Stimulated activated CD8-positive, alpha-beta memory T cell treated with anti-CD3 and anti-CD28 coated beads, Interleukin-2, amount 100 ng/mL, for 1 hour (primary cell): ENCODE measurements around the gene GIPR.
"Not testable (repeated sequence)": the region's sequence is repeated elsewhere in the genome, so short reads cannot be mapped to it uniquely, and the experiment has no call there.

Experiments
- DNase-seq, 2 donors: peaks; one replicate each; pipeline ENCODE4 v3.0.0-alpha.2; 2020; ENCODE audit warnings: low read depth in 2 of 2

Gene GIPR, protein sequence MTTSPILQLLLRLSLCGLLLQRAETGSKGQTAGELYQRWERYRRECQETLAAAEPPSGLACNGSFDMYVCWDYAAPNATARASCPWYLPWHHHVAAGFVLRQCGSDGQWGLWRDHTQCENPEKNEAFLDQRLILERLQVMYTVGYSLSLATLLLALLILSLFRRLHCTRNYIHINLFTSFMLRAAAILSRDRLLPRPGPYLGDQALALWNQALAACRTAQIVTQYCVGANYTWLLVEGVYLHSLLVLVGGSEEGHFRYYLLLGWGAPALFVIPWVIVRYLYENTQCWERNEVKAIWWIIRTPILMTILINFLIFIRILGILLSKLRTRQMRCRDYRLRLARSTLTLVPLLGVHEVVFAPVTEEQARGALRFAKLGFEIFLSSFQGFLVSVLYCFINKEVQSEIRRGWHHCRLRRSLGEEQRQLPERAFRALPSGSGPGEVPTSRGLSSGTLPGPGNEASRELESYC

GRCh38 chr19:45667620-45668341, at the start of gene GIPR:
Gene GIPR (plus strand): TSS chr19:45668221. CDS start chr19:45669521, 1,300 bp downstream.
- DNase-seq, result no peak

- no peak for DNase-seq
Measured at GRCh38 chr19:45621389-45621788, 46.6 kb upstream of the GIPR start.

- DNase-seq, result no peak
Measured at GRCh38 chr19:45621976-45622503, 46.0 kb upstream of the GIPR start.

DNA sequence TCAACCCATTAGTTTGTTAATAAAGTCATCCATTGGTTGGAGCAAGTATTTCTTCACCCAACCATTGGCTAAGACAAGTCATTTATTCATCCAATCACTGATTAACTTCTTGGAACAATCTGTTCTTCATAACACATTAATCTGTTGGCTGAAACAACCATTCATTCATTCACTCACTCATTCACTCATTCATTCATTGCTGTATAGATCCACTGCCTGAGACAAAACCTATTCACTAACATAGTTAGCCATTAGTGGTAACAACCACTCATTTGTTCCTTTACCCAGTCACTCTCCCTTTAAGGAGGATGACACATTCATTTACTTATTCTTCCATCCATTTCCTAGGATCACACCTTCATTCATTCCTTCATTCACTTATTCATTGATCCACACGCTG, 44.0 kb upstream of the GIPR start:
- no peak for DNase-seq

GRCh38 chr19:45628219-45628618, 39.8 kb upstream of the GIPR start:
- not testable (repeated sequence) for DNase-seq

GRCh38 chr19:45629704-45630103, 38.3 kb upstream of the GIPR start:
- DNase-seq, result no peak

DNA sequence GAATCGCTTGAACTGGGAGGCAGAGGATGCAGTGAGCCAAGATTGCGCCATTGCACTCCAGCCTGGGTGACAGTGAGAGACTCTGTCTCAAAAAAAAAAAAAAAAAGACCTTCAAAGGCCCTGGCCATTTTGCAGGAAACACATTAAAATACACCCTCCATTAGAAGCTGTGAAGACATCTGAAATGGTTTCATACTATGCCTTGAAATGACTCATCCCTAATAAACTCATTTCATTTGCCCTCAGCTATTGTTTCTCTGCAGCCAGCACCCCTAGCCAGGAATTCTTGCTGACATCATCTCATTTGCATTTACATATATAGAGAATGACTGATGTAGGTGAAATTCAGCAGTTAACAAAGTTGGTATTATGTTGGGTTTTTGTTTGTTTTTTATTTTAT, 37.6 kb upstream of the GIPR start:
- no peak for DNase-seq

DNA sequence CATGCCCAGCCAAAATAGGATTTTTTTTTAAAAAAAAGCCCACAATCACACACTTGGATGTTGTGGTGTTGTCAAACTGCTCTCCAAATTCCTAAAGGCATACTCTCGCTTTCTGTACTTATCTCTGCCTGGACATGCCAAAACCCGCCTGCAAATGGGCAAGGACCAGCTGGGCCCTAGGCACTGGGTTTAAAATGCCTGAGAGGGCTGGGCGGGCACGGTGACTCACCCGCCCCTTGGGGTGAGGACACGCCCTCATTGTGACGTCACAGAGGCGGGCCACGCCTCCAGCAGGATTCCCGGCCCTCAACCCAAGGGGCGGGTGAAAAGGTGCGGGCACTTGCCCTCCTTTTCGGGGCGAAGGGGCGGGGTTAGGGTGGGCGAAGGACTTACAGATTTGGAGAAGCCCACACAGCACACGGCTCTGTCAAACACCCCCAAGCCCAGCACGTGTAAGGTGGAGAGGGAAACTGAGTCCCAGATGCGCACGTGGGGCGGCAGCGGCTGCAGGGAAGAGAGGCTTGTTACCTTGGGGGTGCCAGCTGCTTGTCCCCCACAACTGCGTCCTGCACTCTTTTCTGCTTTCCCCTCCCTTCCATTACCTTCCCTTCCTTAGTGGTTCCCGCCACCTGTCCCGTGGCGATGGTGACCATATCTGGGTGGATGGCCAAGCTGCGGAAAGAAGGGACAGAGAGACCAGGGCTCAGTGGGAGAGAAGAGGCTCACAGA, 35.4 kb upstream of the GIPR start:
- no peak for DNase-seq

- DNase-seq, result no peak
Measured at GRCh38 chr19:45636275-45636674, 31.7 kb upstream of the GIPR start.

GRCh38 chr19:45636902-45637301, 31.1 kb upstream of the GIPR start:
- no peak for DNase-seq

DNA sequence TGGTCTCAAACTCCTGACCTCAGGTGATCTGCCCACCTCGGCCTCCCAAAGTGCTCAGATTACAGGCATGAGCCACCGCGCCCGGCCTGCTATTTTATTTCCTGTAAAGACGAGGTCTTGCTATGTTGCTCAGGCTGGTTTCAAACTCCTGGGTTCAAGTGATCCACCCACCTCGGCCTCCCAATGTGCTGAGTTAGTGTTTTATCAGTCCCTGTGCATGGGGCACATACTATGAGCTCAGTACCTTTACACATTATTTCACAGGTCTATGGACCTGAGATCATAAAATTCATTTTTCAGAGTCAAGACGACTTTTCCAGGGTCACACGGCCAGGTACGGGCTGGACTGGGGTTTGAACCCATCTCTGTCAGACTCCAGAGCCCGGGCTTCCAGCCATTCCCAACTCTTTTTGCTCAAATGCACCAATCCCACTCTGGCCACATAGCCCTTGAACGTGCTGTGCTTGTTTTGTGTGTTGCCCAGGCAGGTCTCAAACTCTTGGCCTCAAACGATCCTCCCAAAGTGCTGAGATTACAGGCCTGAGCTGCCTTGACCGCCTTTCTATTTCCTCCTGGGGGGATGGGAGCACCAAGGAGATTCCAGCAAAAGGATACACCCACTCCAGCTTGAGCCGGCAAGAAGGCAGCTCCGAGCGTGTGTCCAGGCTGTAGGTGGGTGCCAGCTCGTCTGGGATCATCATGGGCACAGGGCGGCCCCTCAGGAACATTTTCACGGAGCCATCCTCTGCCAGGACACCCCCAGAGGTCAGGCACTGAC, 29.9 kb upstream of the GIPR start:
- DNase-seq, result no peak

GRCh38 chr19:45638930-45639729, 28.9 kb upstream of the GIPR start, which contains the start of gene EML2:
Gene EML2 (minus strand): TSS chr19:45639397. CDS start chr19:45639376, 21 bp downstream.
- DNase-seq, result no peak

GRCh38 chr19:45640849-45641273, 27.2 kb upstream of the GIPR start:
- no peak for DNase-seq

GRCh38 chr19:45641274-45642105, 26.5 kb upstream of the GIPR start:
- DNase-seq, result peak; percentile 35 to 38

GRCh38 chr19:45643024-45643926, 24.7 kb upstream of the GIPR start:
- DNase-seq, result peak; percentile 77 to 79

DNA sequence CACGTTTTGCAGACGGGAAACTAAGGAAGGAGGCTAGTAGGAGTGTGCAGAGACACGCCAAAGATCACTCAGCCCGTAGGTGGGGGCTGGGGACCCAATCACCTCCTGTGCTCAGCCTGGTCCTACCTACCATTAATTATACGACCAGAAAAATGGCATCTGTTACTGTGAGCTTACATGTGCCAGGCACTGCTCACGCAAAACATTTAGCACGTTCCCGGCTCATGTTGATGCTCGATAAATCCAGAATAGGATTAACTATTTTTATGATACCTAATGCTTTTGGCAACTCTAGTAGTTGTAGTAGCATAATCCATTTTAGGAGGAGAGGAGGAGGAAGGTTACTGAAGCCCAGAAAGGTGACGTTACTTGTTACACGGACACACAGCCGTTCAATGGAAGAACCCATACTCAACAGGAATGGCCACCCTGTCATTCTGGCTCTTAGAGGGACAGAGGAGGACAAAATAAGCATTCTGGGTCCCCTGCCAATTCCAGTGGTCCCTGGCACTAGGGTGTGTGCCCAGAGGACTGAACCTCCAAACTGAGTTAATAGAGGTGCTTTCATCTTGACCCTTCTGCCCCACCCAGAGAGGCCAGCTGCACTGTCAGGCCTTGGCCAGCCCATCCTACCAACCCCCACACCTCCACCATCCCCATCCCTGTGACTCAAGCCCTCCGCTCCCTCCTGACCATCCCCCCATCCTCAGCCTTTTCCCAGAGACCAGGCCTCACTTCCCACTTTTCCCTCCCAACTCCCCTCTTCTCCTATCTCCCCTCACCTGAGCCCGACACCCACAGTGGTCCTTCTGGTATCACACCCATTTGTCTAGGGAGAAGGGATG, 23.9 kb upstream of the GIPR start:
- DNase-seq, result no peak

- DNase-seq, result no peak
Measured at GRCh38 chr19:45645068-45645630, 22.9 kb upstream of the GIPR start.
